Measurements from ENCODE around the gene CAMK2G.

CAMK2G gene

DNA sequence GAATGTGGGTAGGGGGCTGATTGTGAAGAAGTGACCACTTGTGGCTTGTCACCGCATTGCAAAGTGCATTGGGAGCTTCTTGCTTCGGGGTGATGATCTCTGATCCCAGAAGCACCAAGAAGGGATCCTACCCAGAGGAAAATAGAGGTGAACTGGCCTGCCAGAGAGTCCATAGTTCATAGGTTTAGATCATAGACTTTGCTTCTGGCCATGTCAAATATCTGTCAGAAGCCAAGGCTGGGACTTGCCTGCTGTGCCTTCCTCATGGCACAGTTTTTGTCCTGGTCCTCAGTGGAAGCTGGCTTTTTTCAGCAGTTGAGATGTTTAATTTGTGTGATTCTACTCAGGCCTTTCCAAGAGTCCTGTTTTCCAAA is 87.9 kb downstream of the CAMK2G start:
- peak in 1 of 2 experiments; percentile 48 for DNase-seq

GRCh38 chr10:73785721-73786511 is 88.4 kb downstream of the CAMK2G start:
- DNase-seq, result peak; percentile 67 to 81

- peak; percentile 99 for DNase-seq
Measured at GRCh38 chr10:73785211-73785720, 89.1 kb downstream of the CAMK2G start, which contains the start of gene ZSWIM8. TSS of gene ZSWIM8 (plus strand) at chr10:73785606. CDS start at chr10:73785879, 273 bp downstream.

GRCh38 chr10:73782749-73783085 is 91.6 kb downstream of the CAMK2G start:
- DNase-seq, result no peak

GRCh38 chr10:73781879-73782748 is 92.2 kb downstream of the CAMK2G start, which contains the start of gene CHCHD1:
TSS of gene CHCHD1 (plus strand) at chr10:73782048. CDS start at chr10:73782076, 28 bp downstream.
- DNase-seq, result peak; percentile 93 to 95

- DNase-seq, result no peak
Measured at GRCh38 chr10:73781548-73781878, 92.8 kb downstream of the CAMK2G start.

DNA sequence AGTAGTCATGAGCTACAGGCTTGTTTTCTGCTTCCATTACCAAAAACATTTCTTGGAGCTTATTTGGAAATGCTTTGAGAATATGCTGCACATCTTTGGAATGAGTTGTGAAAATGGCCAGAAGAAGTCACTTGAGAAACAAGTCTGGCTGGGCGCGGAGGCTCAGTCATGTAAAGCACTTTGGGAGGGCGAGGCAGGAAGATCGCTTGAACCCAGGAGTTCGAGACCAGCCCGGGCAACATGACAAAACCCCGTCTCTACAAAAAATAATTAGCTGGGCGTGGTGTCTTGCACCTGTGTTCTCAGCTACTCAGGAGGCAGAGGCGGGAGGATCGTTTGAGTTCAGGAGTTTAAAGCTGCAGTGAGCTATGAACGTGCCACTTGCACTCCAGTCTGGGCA is 93.4 kb downstream of the CAMK2G start:
- peak in 1 of 2 experiments; percentile 21 for DNase-seq

DNA sequence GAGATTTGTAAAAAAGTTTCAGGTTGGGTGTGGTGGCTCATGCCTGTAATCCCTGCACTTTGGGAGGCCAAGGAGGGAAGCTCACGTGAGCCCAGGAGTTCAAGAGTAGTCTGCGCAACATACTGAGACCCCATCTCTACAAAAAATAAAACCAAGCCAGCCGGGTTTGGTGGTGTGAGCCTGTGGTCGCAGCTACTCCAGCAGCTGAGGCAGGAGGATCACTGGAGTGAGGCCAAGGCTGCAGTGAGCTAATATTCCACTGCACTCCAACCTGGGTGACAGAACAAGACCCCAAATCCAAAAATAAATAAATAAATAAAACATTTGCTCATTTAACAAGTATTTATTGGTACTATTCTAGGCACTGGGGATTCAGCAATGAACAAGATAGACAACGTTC is 94.1 kb downstream of the CAMK2G start:
- no peak for DNase-seq

GRCh38 chr10:73779539-73780197 is 94.7 kb downstream of the CAMK2G start:
- DNase-seq, result no peak

DNA sequence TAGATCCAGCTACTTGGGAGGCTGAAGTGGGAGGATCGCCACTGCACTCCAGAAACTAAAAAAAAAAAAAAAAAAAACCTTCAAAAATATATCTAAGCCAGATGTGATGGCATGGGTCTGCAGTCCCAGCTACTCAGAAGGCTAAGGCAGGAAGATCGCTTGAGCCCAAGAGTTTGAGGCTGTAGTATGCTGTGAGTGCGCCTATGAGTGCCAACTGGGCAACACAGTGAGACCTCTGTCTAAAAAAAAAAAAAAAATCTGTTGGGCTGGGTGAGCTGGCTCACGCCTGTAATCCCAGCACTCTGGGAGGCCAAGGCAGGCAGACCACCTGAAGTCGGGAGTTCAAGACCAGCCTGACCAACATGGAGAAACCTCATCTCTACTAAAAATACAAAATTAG is 95.3 kb downstream of the CAMK2G start:
- no peak for DNase-seq

GRCh38 chr10:73774637-73775036 is 99.7 kb downstream of the CAMK2G start:
- peak; percentile 32 to 54 for DNase-seq

GRCh38 chr10:73773152-73773879 is 101.0 kb downstream of the CAMK2G start:
- DNase-seq, result no peak

DNA sequence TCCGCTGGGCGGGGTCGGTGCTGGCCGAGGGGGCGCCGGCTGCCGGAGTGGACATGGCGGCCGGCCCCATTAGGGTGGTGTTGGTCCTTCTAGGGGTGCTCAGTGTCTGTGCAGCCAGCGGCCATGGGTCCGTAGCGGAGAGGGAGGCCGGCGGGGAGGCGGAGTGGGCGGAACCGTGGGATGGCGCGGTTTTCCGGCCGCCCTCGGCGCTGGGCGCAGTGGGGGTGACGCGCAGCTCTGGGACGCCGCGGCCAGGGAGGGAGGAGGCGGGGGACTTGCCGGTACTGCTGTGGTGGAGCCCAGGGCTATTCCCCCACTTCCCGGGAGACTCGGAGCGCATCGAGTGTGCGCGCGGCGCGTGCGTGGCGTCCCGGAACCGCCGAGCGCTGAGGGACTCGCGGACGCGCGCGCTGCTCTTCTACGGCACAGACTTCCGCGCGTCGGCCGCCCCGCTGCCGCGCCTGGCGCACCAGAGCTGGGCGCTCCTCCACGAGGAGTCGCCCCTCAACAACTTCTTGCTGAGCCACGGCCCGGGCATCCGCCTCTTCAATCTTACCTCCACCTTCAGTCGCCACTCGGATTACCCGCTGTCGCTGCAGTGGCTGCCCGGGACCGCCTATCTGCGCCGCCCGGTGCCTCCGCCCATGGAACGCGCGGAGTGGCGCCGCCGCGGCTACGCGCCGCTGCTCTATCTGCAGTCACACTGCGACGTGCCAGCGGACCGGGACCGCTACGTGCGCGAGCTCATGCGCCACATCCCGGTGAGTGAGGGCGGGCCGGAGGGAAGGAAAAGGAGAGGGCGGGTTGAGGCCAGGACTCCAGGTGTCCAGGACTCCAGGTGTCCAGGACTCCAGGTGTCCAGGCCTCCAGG is 101.8 kb downstream of the CAMK2G start:
- DNase-seq, result peak; percentile 83 to 88

- peak; percentile 46 to 70 for DNase-seq
Measured at GRCh38 chr10:73771722-73772280, 102.6 kb downstream of the CAMK2G start.

DNA sequence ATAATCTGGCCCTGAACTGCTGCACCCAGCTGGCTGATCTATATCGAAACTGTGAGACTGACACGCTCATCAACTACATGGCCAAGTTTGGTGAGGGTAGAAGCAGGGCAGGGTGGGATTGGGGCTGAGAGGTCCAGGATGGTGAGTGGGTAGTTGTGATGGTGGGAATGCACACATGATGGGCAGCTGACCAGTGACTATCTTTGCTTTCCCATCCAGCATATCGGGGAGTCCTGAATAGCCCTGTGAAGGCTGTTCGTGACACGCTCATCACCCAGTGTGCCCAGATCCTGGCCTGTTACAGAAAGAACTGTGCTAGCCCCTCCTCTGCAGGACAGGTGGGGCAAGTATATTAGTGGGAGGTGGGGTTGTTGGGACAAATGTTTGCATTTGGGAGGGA is 105.0 kb downstream of the CAMK2G start:
- DNase-seq, result no peak

GRCh38 chr10:73768881-73769280 is 105.5 kb downstream of the CAMK2G start:
- DNase-seq, result no peak

- DNase-seq, result peak in 1 of 2 experiments; percentile 20
Measured at GRCh38 chr10:73765066-73765465, 109.3 kb downstream of the CAMK2G start.

DNA sequence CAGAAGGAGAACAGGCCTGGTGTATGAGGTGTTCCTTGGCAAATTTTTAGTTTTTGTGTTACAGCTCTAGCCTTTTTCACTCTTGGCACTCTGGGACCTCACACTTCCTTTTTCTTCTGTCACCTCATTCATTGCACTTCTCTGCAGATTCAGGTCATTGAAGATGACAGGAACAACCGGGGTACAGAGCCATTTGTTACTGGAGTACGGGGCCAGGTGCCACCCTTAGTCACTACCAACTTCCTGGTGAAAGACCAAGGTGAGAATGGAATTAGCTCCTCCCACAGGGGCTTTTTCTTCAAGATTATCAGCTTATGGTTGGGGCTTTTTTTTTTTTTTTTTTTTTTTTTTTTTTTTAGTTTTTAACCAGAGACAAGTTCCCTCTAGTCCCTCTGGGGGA is 111.0 kb downstream of the CAMK2G start:
- no peak for DNase-seq

DNA sequence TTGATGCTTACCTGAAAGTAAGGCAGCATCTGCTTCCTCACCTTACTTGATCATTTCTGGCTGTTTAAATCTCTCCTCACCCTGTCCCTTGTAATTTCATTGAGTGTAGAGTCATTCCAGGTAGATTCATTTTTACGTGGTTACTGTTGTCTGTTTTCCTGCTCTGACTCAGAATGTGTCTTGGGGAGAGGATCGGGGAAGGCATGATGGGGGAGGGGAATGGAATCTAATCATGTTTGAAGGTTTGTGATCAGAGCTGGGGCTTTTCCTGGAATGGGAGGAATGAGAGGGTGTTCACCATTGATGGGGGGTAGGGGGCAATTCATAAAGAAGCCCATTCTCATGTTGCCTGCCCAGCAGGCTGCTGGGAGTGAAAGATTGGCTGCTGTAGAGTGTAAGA is 111.4 kb downstream of the CAMK2G start:
- DNase-seq, result no peak

Measured in Kasumi-1 (cell line).